ENCODE data around the gene GKN1. TPM values are rescaled to one million over a fixed set of nuclear protein-coding genes. Genes with fewer than 3 reads are reported as not detected.

GKN1 gene
- total RNA-seq, result not detected
- long read RNA-seq, result 0 reads

- DNase-seq (no peak), ATAC-seq (no peak)
- intact Hi-C loops (cut with DNase I), result no loop called here
Measured at GRCh38 chr2:68974251-68974650, at the start of gene GKN1. TSS of gene GKN1 (plus strand) at chr2:68974636. CDS start at chr2:68974678, 42 bp downstream.

- intact Hi-C loops (cut with DNase I), result loop anchor here (2.0 to 10.0 kb wide), 3 partner anchors 221 to 461 kb away; partner anchors contain the start of genes APLF (in 1 of the 2) and FBXO48 (in 1 of the 2)
- ATAC-seq, result peak; percentile 53 to 73
- no peak for DNase-seq
Measured at GRCh38 chr2:68925295-68925896, 49.0 kb upstream of the GKN1 start.

- ATAC-seq (peak in 1 of 2 donors; percentile 55), DNase-seq (no peak)
Measured at GRCh38 chr2:68926796-68927195, 47.6 kb upstream of the GKN1 start.

GRCh38 chr2:68931149-68931711, 43.2 kb upstream of the GKN1 start:
- ATAC-seq, result no peak
- intact Hi-C loops (cut with DNase I), result no loop called here
- DNase-seq, result no peak

More at GRCh38 chr2:68926796-68927195, 47.6 kb upstream of the GKN1 start:
- intact Hi-C loops (cut with DNase I), result loop anchor here (10.0 kb wide), 2 partner anchors 222 to 462 kb away; partner anchors contain the start of genes APLF (in 1 of the 2) and FBXO48 (in 1 of the 2)

GRCh38 chr2:68931799-68932198, 42.6 kb upstream of the GKN1 start:
- DNase-seq (no peak), ATAC-seq (peak in 1 of 2 donors; percentile 80)
- intact Hi-C loops (cut with DNase I), result no loop called here

- ATAC-seq (no peak), DNase-seq (no peak)
- intact Hi-C loops (cut with DNase I), result no loop called here
Measured at GRCh38 chr2:68932402-68932801, 42.0 kb upstream of the GKN1 start.

- no peak for ATAC-seq
- intact Hi-C loops (cut with DNase I), result no loop called here
- DNase-seq, result no peak
Measured at GRCh38 chr2:68934021-68934420, 40.4 kb upstream of the GKN1 start.

- no peak for ATAC-seq
- intact Hi-C loops (cut with DNase I), result no loop called here
- no peak for DNase-seq
Measured at GRCh38 chr2:68935471-68935870, 39.0 kb upstream of the GKN1 start.

GRCh38 chr2:68936427-68936826, 38.0 kb upstream of the GKN1 start:
- ATAC-seq, result peak in 1 of 2 donors; percentile 44
- no peak for DNase-seq
- intact Hi-C loops (cut with DNase I), result no loop called here

- intact Hi-C loops (cut with DNase I), result no loop called here
- DNase-seq (no peak), ATAC-seq (peak in 1 of 2 donors; percentile 43)
Measured at GRCh38 chr2:68936889-68937288, 37.5 kb upstream of the GKN1 start.

- ATAC-seq, result no peak
- no peak for DNase-seq
- intact Hi-C loops (cut with DNase I), result no loop called here
Measured at GRCh38 chr2:68937346-68938055, 36.9 kb upstream of the GKN1 start.

GRCh38 chr2:68938938-68939337, 35.5 kb upstream of the GKN1 start:
- intact Hi-C loops (cut with DNase I), result no loop called here
- ATAC-seq (no peak), DNase-seq (no peak)

- DNase-seq (no peak), ATAC-seq (no peak)
- intact Hi-C loops (cut with DNase I), result loop anchor here in 1 of 2 donors (5.0 kb wide), 1 partner anchor 367 kb away; no protein-coding TSS in a partner anchor
Measured at GRCh38 chr2:68939962-68940361, 34.5 kb upstream of the GKN1 start.

- intact Hi-C loops (cut with DNase I), result loop anchor here in 1 of 2 donors (5.0 kb wide), 1 partner anchor 367 kb away; no protein-coding TSS in a partner anchor
- ATAC-seq, result no peak
Measured at GRCh38 chr2:68940369-68940768, 34.1 kb upstream of the GKN1 start.

GRCh38 chr2:68942827-68943226, 31.6 kb upstream of the GKN1 start:
- ATAC-seq (no peak), DNase-seq (no peak)
- intact Hi-C loops (cut with DNase I), result loop anchor here in 1 of 2 donors (5.0 kb wide), 1 partner anchor 364 kb away; no protein-coding TSS in a partner anchor

More at GRCh38 chr2:68940369-68940768, 34.1 kb upstream of the GKN1 start:
- DNase-seq, result no peak

- intact Hi-C loops (cut with DNase I), result loop anchor here in 1 of 2 donors (5.0 kb wide), 1 partner anchor 363 kb away; no protein-coding TSS in a partner anchor
- ATAC-seq (peak; percentile 80 to 86), DNase-seq (peak; percentile 26)
Measured at GRCh38 chr2:68943581-68944568, 30.6 kb upstream of the GKN1 start.

GRCh38 chr2:68946117-68946516, 28.3 kb upstream of the GKN1 start:
- ATAC-seq, result no peak
- intact Hi-C loops (cut with DNase I), result no loop called here
- DNase-seq, result no peak

GRCh38 chr2:68948710-68949109, 25.7 kb upstream of the GKN1 start:
- intact Hi-C loops (cut with DNase I), result no loop called here
- ATAC-seq (no peak), DNase-seq (no peak)

GRCh38 chr2:68951899-68952298, 22.5 kb upstream of the GKN1 start:
- no peak for DNase-seq
- no peak for ATAC-seq
- intact Hi-C loops (cut with DNase I), result no loop called here

Data from left cardiac atrium (tissue), 4 donors.